Brain microvascular endothelial cell (primary cell): ENCODE results near the gene CASQ1.

Experiments used
- DNase-seq: peaks from one replicate; pipeline ENCODE4 v3.0.0-alpha.2; 2020
- H3K27ac ChIP-seq: fragments of 250-450 bp; sonication (Bioruptor Pico); 2 replicates; pipeline ENCODE4 v1.5.1; 2020; ENCODE audit warnings: mild to moderate bottlenecking, moderate library complexity
- H3K27me3 ChIP-seq: fragments of 250-450 bp; sonication (Bioruptor Pico); replicated peaks from 2 replicates; pipeline ENCODE4 v1.5.1; 2020; ENCODE audit warnings: mild to moderate bottlenecking
- H3K36me3 ChIP-seq: fragments of 250-450 bp; sonication (Bioruptor Pico); replicated peaks from 2 replicates; pipeline ENCODE4 v1.5.1; 2020; ENCODE audit warnings: mild to moderate bottlenecking
- H3K4me3 ChIP-seq: 2 replicates; pipeline ENCODE4 v1.5.1; 2011; ENCODE audit warnings: low read depth, mild to moderate bottlenecking, control low read depth, low read length, moderate library complexity
- in situ Hi-C: cut with HindIII; loops from 2 replicates; pipeline ENCODE4 v1.10.0; 2017; ENCODE audit warnings: low sequenced_read_pairs, low pct_ligation_motif_present
- TF ChIP-seq, protein P1 (sequence below): IDR thresholded peaks from 2 replicates; pipeline ENCODE4 v1.5.1; 2011; ENCODE audit warnings: low read depth, mild to moderate bottlenecking, moderate library complexity, low read length, control low read depth, inconsistent platforms; ENCODE audit errors: missing control alignments

CASQ1 gene

DNA sequence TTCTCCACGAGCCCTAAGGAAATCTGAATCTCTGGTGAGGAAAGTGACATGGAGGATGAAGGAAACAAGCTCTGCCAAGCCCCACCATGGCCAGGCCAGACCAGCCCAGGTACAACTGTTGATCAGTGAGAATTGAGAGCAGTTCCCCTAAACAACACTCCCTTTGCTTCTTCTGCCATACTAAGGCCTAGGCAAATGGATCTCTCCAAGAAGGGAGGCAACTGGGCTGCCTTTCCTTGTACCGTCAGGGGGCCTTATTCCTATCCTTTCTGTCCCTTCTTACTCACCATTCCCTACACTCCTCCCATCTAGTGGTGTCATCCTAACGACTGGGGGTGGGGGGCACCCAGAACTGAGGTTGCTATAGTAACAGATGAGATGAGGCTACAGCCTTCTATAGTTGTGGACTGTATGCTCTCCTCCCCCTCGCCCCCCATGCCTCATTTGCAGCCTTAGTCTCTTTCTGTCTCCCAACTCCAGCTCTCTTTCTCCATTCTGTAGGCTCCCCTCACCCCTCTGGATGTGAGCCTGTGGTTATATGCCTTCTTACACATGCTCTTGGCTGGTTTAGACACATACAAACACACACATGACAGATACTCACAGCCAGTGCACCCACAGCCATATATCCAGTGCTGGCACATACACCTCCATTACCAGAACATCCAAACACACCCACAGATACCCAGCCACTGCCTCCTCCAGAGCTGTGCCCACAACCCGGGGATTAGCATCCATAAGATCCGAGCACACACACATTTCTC is 18.4 kb downstream of the CASQ1 start:
- in situ Hi-C loops = no loop called here
- H3K36me3 ChIP-seq = peaks cover 62% of the 10 kb centered on the region
- peak overlapping the region; percentile 14 for H3K27ac ChIP-seq
- DNase-seq = peak; percentile 22
- no peak overlapping the region for H3K4me3 ChIP-seq
- no peaks in the 10 kb centered on the region for H3K27me3 ChIP-seq
- TF ChIP-seq, protein P1, sequence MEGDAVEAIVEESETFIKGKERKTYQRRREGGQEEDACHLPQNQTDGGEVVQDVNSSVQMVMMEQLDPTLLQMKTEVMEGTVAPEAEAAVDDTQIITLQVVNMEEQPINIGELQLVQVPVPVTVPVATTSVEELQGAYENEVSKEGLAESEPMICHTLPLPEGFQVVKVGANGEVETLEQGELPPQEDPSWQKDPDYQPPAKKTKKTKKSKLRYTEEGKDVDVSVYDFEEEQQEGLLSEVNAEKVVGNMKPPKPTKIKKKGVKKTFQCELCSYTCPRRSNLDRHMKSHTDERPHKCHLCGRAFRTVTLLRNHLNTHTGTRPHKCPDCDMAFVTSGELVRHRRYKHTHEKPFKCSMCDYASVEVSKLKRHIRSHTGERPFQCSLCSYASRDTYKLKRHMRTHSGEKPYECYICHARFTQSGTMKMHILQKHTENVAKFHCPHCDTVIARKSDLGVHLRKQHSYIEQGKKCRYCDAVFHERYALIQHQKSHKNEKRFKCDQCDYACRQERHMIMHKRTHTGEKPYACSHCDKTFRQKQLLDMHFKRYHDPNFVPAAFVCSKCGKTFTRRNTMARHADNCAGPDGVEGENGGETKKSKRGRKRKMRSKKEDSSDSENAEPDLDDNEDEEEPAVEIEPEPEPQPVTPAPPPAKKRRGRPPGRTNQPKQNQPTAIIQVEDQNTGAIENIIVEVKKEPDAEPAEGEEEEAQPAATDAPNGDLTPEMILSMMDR = no peak

DNA sequence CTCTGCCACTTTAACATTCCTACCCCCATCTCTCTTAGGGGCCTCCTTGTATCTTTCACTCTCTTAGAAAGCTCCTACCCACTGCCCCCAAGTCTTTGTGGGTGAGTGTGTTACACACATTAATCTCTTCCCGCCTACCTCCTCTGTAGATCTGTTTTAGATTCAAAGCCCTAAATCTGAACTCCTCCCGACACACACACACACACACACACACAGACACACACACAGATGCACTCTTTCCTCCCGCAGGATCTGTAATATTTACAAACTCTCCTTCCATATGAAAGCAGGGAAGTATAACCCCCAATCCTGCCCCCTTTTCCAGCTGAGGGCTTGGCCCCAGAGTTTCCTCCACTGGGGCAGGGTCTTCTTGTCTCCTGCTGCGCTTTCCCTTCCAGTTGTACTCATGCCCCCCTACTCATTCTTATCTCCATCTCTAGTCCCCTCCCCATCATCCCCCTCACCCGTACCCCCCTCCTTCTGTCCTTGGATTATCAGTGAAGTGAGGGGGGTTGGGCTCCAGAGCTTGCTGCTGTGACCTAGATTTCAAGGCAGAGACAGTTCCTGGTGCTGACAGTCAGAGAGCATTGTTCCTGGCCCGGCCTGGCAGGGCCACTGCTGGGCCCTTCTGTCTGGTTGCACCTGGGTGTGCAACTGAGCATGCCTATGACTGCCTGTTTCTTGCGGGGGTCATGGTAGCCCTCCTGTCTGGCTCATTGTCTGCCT is 19.1 kb downstream of the CASQ1 start:
- in situ Hi-C loops = no loop called here
- H3K36me3 ChIP-seq = peaks cover 69% of the 10 kb centered on the region

DNA sequence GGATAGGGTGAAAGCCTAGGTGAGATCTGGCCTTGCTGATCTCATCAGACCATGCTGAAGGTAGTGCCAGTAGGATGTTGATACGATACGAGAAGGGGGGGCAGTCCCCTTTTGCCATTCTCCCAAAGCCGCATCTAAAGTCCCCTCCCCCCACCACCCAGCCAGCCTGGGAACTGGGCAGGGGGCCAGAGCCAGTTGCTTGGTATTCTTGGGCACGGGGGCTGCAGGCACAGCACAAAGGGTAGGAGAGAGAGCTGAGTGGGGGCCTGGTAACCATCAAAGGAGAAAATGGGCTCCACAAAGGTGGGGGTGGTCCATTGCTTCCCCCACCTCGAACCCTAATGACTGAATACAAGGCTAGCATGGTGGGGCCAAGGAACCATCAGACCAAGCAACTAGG is 20.2 kb downstream of the CASQ1 start:
- Histone ChIP-seq H3K4me3 (no peak overlapping the region), H3K27ac (no peak overlapping the region), H3K36me3 (peaks cover 80% of the 10 kb centered on the region), H3K27me3 (no peaks in the 10 kb centered on the region)
- DNase-seq = no peak
- TF ChIP-seq, protein P1 = no peak
- in situ Hi-C loops = no loop called here

More for the DNA sequence above, 19.1 kb downstream of the CASQ1 start:
- TF ChIP-seq, protein P1 = no peak
- H3K27ac ChIP-seq = no peak overlapping the region
- H3K27me3 ChIP-seq = no peaks in the 10 kb centered on the region
- no peak for DNase-seq
- no peak overlapping the region for H3K4me3 ChIP-seq

DNA sequence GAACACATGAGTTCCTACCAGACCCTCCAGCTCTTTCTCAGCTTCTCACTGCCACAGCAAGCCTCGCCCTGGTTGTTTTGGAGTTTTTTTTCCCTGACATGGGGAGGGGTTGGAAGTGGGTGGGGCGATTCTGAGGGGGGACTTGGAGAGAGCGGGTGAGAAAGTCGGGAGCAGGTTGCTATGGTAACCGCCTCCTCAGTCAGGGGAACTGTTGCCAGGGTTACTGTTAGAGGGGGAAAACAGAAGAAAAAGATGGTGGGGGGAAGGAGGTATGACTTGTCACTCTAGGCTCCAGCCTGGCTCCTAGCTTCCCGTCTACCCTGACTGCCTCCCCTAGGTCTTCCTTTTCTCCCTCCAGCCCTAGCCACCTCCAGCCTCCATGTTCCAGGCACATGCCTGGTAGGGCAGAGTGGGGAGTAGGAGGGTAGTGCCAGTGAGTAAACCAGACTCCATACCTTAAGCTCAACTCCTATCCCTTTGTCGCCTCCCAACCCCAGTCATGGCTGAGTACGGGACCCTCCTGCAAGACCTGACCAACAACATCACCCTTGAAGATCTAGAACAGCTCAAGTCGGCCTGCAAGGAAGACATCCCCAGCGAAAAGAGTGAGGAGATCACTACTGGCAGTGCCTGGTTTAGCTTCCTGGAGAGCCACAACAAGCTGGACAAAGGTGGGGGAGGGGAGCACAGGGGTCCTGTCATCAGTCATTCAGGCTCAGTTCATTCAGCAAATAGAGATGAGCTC is 20.8 kb downstream of the CASQ1 start:
- TF ChIP-seq, protein P1 = no peak
- DNase-seq = no peak

DNA sequence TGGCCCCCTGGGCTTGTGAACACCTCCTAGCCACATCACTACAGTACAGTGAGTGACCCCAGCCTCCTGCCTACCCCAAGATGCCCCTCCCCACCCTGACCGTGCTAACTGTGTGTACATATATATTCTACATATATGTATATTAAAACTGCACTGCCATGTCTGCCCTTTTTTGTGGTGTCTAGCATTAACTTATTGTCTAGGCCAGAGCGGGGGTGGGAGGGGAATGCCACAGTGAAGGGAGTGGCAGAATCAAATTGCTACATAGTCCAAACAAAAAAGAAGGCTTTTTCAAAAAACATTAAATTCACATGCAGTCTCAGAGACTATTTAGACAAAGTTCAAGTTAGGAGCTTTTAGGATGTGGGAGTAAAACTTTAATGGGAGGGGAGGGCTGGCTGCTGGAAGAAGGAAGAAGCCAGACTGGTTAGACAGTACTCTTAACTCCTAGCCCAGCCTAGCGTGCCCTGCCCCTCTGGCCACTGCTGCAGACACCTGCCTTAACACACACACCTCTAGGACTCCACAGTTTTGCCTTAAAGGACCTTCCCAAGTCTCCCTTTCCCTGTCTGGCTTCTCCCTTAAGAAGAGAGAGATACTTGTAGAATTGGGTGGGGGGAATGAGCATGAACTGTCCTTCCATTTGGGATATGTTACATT is 24.2 kb downstream of the CASQ1 start:
- no peaks in the 10 kb centered on the region for H3K27me3 ChIP-seq

More for the DNA sequence above, 20.8 kb downstream of the CASQ1 start:
- Histone ChIP-seq H3K27ac (peak overlapping the region; percentile 25), H3K4me3 (no peak overlapping the region), H3K36me3 (peaks cover 84% of the 10 kb centered on the region), H3K27me3 (no peaks in the 10 kb centered on the region)
- in situ Hi-C loops = no loop called here

More for the DNA sequence above, 24.2 kb downstream of the CASQ1 start:
- no peak overlapping the region for H3K27ac ChIP-seq
- no peak overlapping the region for H3K4me3 ChIP-seq
- TF ChIP-seq, protein P1 = no peak
- DNase-seq = no peak
- peaks cover 90% of the 10 kb centered on the region for H3K36me3 ChIP-seq
- in situ Hi-C loops = no loop called here
